Measurements from ENCODE around the gene TPTE2. TPM values are rescaled to one million over a fixed set of nuclear protein-coding genes. Genes with fewer than 3 reads are reported as not detected.

TPTE2 gene
- total and polyA plus RNA-seq, 2 experiments from 2014 or later, result not detected

GRCh38 chr13:19561585-19561984 lies 253 bp upstream of the TPTE2 start:
- DNase-seq (ENCODE audit: low spot score) (no peak), ATAC-seq (no peak)
- H3K4me3 Mint-ChIP-seq, result no peak overlapping the region

More at GRCh38 chr13:19561585-19561984, 253 bp upstream of the TPTE2 start:
- no peaks in the 10 kb centered on the region for H3K4me1 Mint-ChIP-seq
- no peaks in the 10 kb centered on the region for H3K9me2 ChIP-seq (ENCODE audit: insufficient read depth)
- no peak overlapping the region for H3K27ac Mint-ChIP-seq
- TF ChIP-seq REST (IDR thresholded peaks at IDR 0.05; ENCODE audit: unreplicated experiment), result no peak
- no peak for TF ChIP-seq ZNF114 (CRISPR knock-in tag; IDR thresholded peaks at IDR 0.05)
- TF ChIP-seq EZH2 (IDR thresholded peaks at IDR 0.05; ENCODE audit: low read depth, unreplicated experiment), result no peak
- TF ChIP-seq ZNF462 (CRISPR knock-in tag; IDR thresholded peaks at IDR 0.05), result no peak
- no peak for TF ChIP-seq ETS1 (IDR thresholded peaks at IDR 0.05)
- TF ChIP-seq STAT1 (IDR thresholded peaks at IDR 0.05; ENCODE audit: unreplicated experiment), result no peak
- TF ChIP-seq EZH2phosphoT487 (IDR thresholded peaks at IDR 0.05; ENCODE audit: unreplicated experiment), result no peak
- no peak for TF ChIP-seq ZNF331 (CRISPR knock-in tag; IDR thresholded peaks at IDR 0.05; ENCODE audit: low read depth)
- no peak for TF ChIP-seq CREB1 (CRISPR knock-in tag; IDR thresholded peaks at IDR 0.05; ENCODE audit: low read depth)
- TF ChIP-seq POLR2AphosphoS5 (IDR thresholded peaks at IDR 0.05; ENCODE audit: low read depth), result no peak
- no peak for TF ChIP-seq JUNB (IDR thresholded peaks at IDR 0.05; ENCODE audit: unreplicated experiment)
- no peak for TF ChIP-seq NANOG (IDR thresholded peaks at IDR 0.05; ENCODE audit: borderline replicate concordance)
- TF ChIP-seq CTCF (conservative IDR thresholded peaks at IDR 0.05; ENCODE audit: low read depth in 2 of 2), result no peak
- peaks cover 50% of the 10 kb centered on the region for H3K9me3 Mint-ChIP-seq
- H3K27ac ChIP-seq (ENCODE audit: low read depth), result no peak overlapping the region
- peaks cover 4% of the 10 kb centered on the region for H3K36me3 Mint-ChIP-seq (ENCODE audit: low read depth)
- no peak overlapping the region for H3K4me3 ChIP-seq
- no peaks in the 10 kb centered on the region for H3F3A ChIP-seq (replicated peaks; ENCODE audit: low read depth)
- H3K27me3 ChIP-seq (ENCODE audit: insufficient read depth), result peaks cover 7% of the 10 kb centered on the region; the same call in 1 of the 2 replicates
- H3K36me3 ChIP-seq (ENCODE audit: insufficient read depth), result no peaks in the 10 kb centered on the region
- no peaks in the 10 kb centered on the region for H3K79me2 ChIP-seq (replicated peaks; ENCODE audit: insufficient read depth)
- H2AFZ ChIP-seq, result no peak overlapping the region
- no peaks in the 10 kb centered on the region for H4K20me1 ChIP-seq (replicated peaks; ENCODE audit: insufficient read depth)
- H3K4me2 ChIP-seq, result no peak overlapping the region
- peaks cover 3% of the 10 kb centered on the region for H3K27me3 Mint-ChIP-seq (ENCODE audit: insufficient read depth, low read depth, poor library complexity)
- H3K4me1 ChIP-seq (ENCODE audit: insufficient read depth), result no peaks in the 10 kb centered on the region
